SU-DHL-6 (cell line): ENCODE data around the gene ZBED2.

Experiments
- EZH2phosphoT487 ChIP-seq: fragments of 200-600 bp; sonication (generic), shearing (Covaris generic); conservative IDR thresholded peaks from 2 replicates; pipeline ENCODE4 v1.6.1; 2018; ENCODE audit warnings: mild to moderate bottlenecking, antibody characterized with exemption, low read length, moderate library complexity, mixed read lengths
- TF ChIP-seq, protein P1 (sequence below): fragments of 200-600 bp; sonication (generic); IDR thresholded peaks from one replicate; pipeline ENCODE4 v1.5.1; 2017; ENCODE audit warnings: antibody characterized with exemption, mild to moderate bottlenecking, low read length, moderate library complexity; ENCODE audit not compliant: insufficient read depth, poor library complexity, severe bottlenecking

DNA sequence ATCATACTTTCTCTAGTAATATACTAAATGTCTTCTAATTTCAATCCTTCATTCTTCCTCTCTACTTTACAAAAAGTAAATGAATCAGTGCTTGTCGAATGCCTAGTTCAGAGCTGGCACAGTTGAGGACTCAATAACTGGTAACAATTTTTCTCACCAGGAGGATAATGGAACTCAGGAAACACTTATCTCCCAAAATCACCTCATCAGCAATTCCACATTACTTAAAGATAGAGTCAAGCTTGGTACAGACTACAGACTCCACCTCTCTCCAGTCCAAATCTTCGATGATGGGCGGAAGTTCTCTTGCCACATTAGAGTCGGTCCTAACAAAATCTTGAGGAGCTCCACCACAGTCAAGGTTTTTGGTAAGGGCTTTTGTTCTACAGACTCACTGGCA lies 16.3 kb downstream of the ZBED2 start:
- TF ChIP-seq, protein P1, sequence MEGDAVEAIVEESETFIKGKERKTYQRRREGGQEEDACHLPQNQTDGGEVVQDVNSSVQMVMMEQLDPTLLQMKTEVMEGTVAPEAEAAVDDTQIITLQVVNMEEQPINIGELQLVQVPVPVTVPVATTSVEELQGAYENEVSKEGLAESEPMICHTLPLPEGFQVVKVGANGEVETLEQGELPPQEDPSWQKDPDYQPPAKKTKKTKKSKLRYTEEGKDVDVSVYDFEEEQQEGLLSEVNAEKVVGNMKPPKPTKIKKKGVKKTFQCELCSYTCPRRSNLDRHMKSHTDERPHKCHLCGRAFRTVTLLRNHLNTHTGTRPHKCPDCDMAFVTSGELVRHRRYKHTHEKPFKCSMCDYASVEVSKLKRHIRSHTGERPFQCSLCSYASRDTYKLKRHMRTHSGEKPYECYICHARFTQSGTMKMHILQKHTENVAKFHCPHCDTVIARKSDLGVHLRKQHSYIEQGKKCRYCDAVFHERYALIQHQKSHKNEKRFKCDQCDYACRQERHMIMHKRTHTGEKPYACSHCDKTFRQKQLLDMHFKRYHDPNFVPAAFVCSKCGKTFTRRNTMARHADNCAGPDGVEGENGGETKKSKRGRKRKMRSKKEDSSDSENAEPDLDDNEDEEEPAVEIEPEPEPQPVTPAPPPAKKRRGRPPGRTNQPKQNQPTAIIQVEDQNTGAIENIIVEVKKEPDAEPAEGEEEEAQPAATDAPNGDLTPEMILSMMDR, result no peak
- no peak for TF ChIP-seq EZH2phosphoT487
